ENCODE data around the gene IL17RD. TPM values are rescaled to one million over a fixed set of nuclear protein-coding genes. Genes with fewer than 3 reads are reported as not detected.

IL17RD gene
- total and polyA plus RNA-seq, 2 of the 13 experiments (the other 11 are each of a cell fraction or from before 2014, with no cell fraction given), result 0.28 to 0.31 TPM

- no peak overlapping the region for H3K27ac ChIP-seq (ENCODE audit: extremely low read length, insufficient read depth, low read length)
- ATAC-seq (no peak), FAIRE-seq (no peak), DNase-seq (ENCODE audit: low spot score) (no peak)
- H3K4me1 ChIP-seq (ENCODE audit: insufficient read depth, low read length), result peaks cover 16% of the 10 kb centered on the region
- H4K20me1 ChIP-seq (ENCODE audit: insufficient read depth, low read length), result no peaks in the 10 kb centered on the region
- H3K9me3 ChIP-seq (ENCODE audit: low read length), result no peaks in the 10 kb centered on the region
- ChIA-PET CTCF (ENCODE audit: low intra/inter-chr PET ratio, low total read pairs) (no interaction called here), POLR2A (no interaction called here)
- no peak overlapping the region for H3K4me2 ChIP-seq (ENCODE audit: low read depth, low read length)
- TF ChIP-seq TARDBP (CRISPR knock-in tag; IDR thresholded peaks at IDR 0.05), result no peak
- no peak for TF ChIP-seq ZBTB43 (CRISPR knock-in tag; conservative IDR thresholded peaks at IDR 0.05)
- TF ChIP-seq, protein P1, sequence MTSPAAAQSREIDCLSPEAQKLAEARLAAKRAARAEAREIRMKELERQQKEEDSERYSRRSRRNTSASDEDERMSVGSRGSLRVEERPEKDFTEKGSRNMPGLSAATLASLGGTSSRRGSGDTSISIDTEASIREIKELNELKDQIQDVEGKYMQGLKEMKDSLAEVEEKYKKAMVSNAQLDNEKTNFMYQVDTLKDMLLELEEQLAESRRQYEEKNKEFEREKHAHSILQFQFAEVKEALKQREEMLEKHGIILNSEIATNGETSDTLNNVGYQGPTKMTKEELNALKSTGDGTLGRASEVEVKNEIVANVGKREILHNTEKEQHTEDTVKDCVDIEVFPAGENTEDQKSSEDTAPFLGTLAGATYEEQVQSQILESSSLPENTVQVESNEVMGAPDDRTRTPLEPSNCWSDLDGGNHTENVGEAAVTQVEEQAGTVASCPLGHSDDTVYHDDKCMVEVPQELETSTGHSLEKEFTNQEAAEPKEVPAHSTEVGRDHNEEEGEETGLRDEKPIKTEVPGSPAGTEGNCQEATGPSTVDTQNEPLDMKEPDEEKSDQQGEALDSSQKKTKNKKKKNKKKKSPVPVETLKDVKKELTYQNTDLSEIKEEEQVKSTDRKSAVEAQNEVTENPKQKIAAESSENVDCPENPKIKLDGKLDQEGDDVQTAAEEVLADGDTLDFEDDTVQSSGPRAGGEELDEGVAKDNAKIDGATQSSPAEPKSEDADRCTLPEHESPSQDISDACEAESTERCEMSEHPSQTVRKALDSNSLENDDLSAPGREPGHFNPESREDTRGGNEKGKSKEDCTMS (CRISPR knock-in tag; conservative IDR thresholded peaks at IDR 0.05), result no peak
- TF ChIP-seq HMGXB4 (CRISPR knock-in tag; IDR thresholded peaks at IDR 0.05; ENCODE audit: borderline replicate concordance in 1 of 2, low read depth in 1 of 2), result no peak
- TF ChIP-seq ZBTB7B (CRISPR knock-in tag; IDR thresholded peaks at IDR 0.05), result no peak
- TF ChIP-seq, protein P2, sequence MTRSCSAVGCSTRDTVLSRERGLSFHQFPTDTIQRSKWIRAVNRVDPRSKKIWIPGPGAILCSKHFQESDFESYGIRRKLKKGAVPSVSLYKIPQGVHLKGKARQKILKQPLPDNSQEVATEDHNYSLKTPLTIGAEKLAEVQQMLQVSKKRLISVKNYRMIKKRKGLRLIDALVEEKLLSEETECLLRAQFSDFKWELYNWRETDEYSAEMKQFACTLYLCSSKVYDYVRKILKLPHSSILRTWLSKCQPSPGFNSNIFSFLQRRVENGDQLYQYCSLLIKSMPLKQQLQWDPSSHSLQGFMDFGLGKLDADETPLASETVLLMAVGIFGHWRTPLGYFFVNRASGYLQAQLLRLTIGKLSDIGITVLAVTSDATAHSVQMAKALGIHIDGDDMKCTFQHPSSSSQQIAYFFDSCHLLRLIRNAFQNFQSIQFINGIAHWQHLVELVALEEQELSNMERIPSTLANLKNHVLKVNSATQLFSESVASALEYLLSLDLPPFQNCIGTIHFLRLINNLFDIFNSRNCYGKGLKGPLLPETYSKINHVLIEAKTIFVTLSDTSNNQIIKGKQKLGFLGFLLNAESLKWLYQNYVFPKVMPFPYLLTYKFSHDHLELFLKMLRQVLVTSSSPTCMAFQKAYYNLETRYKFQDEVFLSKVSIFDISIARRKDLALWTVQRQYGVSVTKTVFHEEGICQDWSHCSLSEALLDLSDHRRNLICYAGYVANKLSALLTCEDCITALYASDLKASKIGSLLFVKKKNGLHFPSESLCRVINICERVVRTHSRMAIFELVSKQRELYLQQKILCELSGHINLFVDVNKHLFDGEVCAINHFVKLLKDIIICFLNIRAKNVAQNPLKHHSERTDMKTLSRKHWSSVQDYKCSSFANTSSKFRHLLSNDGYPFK (CRISPR knock-in tag; IDR thresholded peaks at IDR 0.05; ENCODE audit: borderline replicate concordance), result no peak
- no peak for TF ChIP-seq JUND (CRISPR knock-in tag; IDR thresholded peaks at IDR 0.05)
- TF ChIP-seq USF2 (IDR thresholded peaks at IDR 0.05; ENCODE audit: low read depth, low read length), result no peak
- TF ChIP-seq USF2 (CRISPR knock-in tag; IDR thresholded peaks at IDR 0.05; ENCODE audit: borderline replicate concordance), result no peak
- TF ChIP-seq TEAD3 (CRISPR knock-in tag; optimal IDR thresholded peaks at IDR 0.05; ENCODE audit: borderline replicate concordance), result no peak
- TF ChIP-seq GPN1 (CRISPR knock-in tag; IDR thresholded peaks at IDR 0.05; ENCODE audit: borderline replicate concordance), result no peak
- TF ChIP-seq ZNF761 (CRISPR knock-in tag; conservative IDR thresholded peaks at IDR 0.05), result no peak
- no peak for TF ChIP-seq ZNF160 (CRISPR knock-in tag; IDR thresholded peaks at IDR 0.05)
- in situ Hi-C loops (cut with HindIII; ENCODE audit: extremely low pct_ligation_motif_present, low pct_unique_long_range_greater_than_20kb) (no loop called here), intact Hi-C loops (cut with micrococcal nuclease; ENCODE audit: unreplicated experiment) (no loop called here)
- no peaks in the 10 kb centered on the region for H3K36me3 ChIP-seq (replicated peaks in 1 of 2; ENCODE audit: control insufficient read depth in 1 of 2, insufficient read depth in 2 of 2, low read length in 2 of 2)
- no peak overlapping the region for H3K4me3 ChIP-seq (replicated peaks in 1 of 3; ENCODE audit: insufficient read depth in 1 of 3, low read depth in 2 of 3, low read length in 3 of 3)
- 60% methylated on average over 1 of the region's 1 CpG for WGBS (ENCODE audit: low lambda C conversion rate)
- H3K27me3 ChIP-seq (ENCODE audit: control insufficient read depth in 1 of 2, insufficient read depth in 2 of 2, low read length in 2 of 2), result peaks cover 7 to 66% of the 10 kb centered on the region in 2 experiments
- H3K79me2 ChIP-seq (ENCODE audit: insufficient read depth, low read length), result no peaks in the 10 kb centered on the region
- BruUV-seq (replicated peaks), result no TSS peak
- no peak overlapping the region for H2AFZ ChIP-seq (ENCODE audit: low read length)
- no peak overlapping the region for H3K9ac ChIP-seq (ENCODE audit: insufficient read depth, low read depth, low read length)
Measured at GRCh38 chr3:57161915-57162314, 3.2 kb downstream of the IL17RD start.

All from HepG2 (cell line).